Activated naive CD8-positive, alpha-beta T cell treated with anti-CD3 and anti-CD28 coated beads for 36 hours (primary cell): ENCODE data around the gene TTC7B. TPM values are rescaled to one million over a fixed set of nuclear protein-coding genes. Genes with fewer than 3 reads are reported as not detected.

ENCODE experiments used
- DNase-seq: peaks from one replicate; pipeline ENCODE4 v3.0.0; 2021
- H3K27ac Mint-ChIP-seq: one replicate; pipeline ENCODE4 v1.8.0; 2022; ENCODE audit warnings: mild to moderate bottlenecking, moderate library complexity, mixed read lengths
- H3K27me3 Mint-ChIP-seq: one replicate; pipeline ENCODE4 v1.8.0; 2022; ENCODE audit warnings: mild to moderate bottlenecking, mixed read lengths
- H3K36me3 Mint-ChIP-seq: one replicate; pipeline ENCODE4 v1.8.0; 2021; ENCODE audit warnings: mild to moderate bottlenecking, mixed read lengths
- H3K4me1 Mint-ChIP-seq: one replicate; pipeline ENCODE4 v1.8.0; 2021; ENCODE audit warnings: mixed read lengths
- H3K4me3 Mint-ChIP-seq: one replicate; pipeline ENCODE4 v1.8.0; 2022; ENCODE audit warnings: mild to moderate bottlenecking, moderate library complexity, mixed read lengths
- H3K9me3 Mint-ChIP-seq: one replicate; pipeline ENCODE4 v1.8.0; 2022; ENCODE audit warnings: mixed read lengths
- total RNA-seq, 2 experiments: library from RNA; stranded (reverse); gene quantifications; one replicate each; pipeline ENCODE4 v1.2.3, GENCODE V29; 2021

Gene TTC7B
- total RNA-seq, 2 experiments from 2014 or later: 7.1 to 7.6 TPM

DNA sequence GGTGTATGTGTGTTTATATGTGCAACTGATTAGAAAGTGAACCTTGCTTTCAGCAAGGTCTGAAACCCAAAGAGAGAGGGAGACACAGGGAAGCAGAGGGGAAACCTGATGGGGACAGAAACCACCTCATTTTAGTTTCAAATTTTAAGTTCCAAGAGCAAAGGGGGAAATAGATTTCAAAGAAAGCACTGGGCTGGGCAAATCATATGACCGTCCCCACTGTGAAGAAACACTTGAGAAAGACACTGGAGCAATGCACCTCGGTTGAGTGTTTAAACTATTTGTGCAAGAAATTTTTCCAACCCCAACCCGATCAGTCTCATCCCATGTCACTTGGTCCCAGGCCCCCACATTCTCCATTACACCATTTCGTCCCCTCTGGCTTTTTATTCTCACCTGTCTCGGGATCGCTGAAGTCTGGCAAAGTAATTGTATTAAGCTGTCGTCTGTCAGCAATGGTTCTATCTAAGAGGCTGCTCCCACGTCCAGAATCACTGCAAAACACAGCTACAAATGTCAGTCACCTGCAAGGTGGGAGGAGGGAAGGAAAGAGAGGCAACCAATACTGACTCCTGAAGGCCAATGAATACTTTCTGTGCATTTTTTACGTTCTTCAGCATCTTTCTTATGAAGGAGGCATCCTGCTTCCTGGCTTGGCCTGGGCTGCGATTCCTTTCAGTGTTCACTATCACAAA, 205.7 kb downstream of the TTC7B start:
- Mint-ChIP-seq H3K36me3 (no peaks in the 10 kb centered on the region), H3K27ac (peak overlapping the region; percentile 22), H3K27me3 (no peaks in the 10 kb centered on the region), H3K9me3 (no peaks in the 10 kb centered on the region), H3K4me1 (no peaks in the 10 kb centered on the region), H3K4me3 (no peak overlapping the region)
- DNase-seq: no peak

DNA sequence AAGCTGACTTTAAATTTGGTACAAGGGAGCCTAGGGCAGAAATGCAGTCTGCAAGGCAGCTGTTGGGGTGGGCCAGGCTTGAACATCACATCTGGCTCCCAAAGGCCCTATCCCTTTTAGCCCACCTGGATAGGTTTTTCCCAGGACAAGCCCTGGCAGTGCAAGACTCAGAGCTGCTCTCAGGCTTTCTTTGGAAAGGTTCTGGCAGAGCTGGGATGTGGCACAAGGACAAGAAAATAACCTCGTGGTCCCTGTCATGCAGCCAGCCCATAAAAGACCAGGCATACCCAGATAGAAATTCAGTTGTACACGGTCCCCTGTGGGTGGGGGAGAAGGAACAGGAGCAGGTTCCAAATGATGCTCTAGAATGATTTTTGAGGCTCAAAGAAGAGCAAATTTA, 206.9 kb downstream of the TTC7B start:
- DNase-seq: no peak
- Mint-ChIP-seq H3K36me3 (no peaks in the 10 kb centered on the region), H3K27me3 (no peaks in the 10 kb centered on the region), H3K27ac (no peak overlapping the region), H3K4me3 (no peak overlapping the region), H3K9me3 (no peaks in the 10 kb centered on the region), H3K4me1 (no peaks in the 10 kb centered on the region)

DNA sequence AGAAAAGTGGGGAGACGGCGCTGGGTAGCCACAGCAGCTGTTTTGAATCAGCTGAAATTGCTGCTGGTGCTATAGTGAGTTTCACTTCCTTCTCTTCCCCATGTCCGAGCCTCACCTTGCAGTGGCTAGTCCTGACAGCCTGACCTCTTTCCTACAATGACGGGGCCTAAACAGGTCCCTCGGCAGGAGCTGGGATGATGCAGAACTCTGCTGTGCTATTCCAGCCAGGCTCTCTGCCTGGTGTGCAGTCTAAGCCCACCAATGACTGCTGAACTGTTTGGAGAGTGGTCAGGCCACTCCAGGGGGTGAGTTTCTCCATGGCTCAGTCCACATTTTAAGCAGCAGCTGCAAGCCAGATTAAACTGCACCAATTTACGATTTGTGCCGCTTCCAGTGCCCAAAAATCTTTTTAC, 207.3 kb downstream of the TTC7B start:
- Mint-ChIP-seq H3K4me1 (no peaks in the 10 kb centered on the region), H3K9me3 (no peaks in the 10 kb centered on the region), H3K27ac (no peak overlapping the region), H3K4me3 (no peak overlapping the region), H3K27me3 (no peaks in the 10 kb centered on the region), H3K36me3 (no peaks in the 10 kb centered on the region)
- DNase-seq: no peak

- no peak for DNase-seq
- no peak overlapping the region for H3K27ac Mint-ChIP-seq
These were observed 207.9 kb downstream of the TTC7B start for GRCh38 chr14:90608281-90608680.

DNA sequence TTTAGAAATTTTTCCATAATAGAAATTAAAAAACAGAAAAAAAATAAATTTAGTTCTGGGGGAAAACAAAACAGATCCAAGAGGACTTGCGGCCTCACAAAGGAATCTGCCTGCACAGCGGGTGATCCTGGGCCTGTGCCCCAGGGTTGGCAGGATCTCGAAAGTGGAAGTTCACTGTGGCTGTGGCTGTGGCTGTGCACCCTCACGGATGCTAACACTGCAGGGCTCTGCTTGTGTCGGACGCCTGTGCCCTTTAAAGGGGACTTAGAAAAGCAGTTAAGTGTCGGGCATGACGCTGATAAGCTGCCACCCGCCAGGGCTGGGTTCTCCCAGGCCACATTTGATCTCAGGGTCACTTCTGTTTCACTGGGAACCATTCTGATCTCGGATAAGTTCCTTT, 209.1 kb downstream of the TTC7B start:
- Mint-ChIP-seq H3K9me3 (no peaks in the 10 kb centered on the region), H3K27ac (no peak overlapping the region), H3K4me3 (no peak overlapping the region), H3K27me3 (no peaks in the 10 kb centered on the region), H3K4me1 (no peaks in the 10 kb centered on the region), H3K36me3 (no peaks in the 10 kb centered on the region)
- no peak for DNase-seq

More at GRCh38 chr14:90608281-90608680, 207.9 kb downstream of the TTC7B start:
- Mint-ChIP-seq H3K9me3 (no peaks in the 10 kb centered on the region), H3K4me1 (no peaks in the 10 kb centered on the region), H3K36me3 (no peaks in the 10 kb centered on the region), H3K4me3 (no peak overlapping the region), H3K27me3 (no peaks in the 10 kb centered on the region)

GRCh38 chr14:90606434-90606833, 209.8 kb downstream of the TTC7B start:
- Mint-ChIP-seq H3K9me3 (no peaks in the 10 kb centered on the region), H3K36me3 (no peaks in the 10 kb centered on the region), H3K27ac (no peak overlapping the region), H3K4me3 (no peak overlapping the region), H3K4me1 (no peaks in the 10 kb centered on the region), H3K27me3 (no peaks in the 10 kb centered on the region)
- DNase-seq: no peak

DNA sequence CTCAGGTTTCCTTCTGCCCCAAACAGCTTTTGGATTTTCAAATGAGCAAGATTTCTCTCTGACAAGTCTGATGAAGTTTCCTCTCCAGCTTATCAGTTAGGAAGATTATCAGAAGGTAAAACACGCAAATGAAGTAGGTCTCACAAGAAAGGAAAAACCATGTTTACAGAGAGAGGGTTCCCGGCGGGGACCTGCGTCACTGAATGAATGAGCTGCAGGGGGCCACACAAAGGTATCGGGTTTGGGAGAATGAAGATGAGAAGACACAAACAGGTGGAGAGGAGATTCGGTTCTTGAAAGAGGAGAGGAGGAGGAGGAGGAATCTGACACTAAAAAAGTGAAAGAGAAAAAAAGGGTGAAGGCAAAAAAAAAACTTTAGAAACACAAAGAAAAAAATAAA, 210.8 kb downstream of the TTC7B start:
- DNase-seq: no peak
- Mint-ChIP-seq H3K27ac (no peak overlapping the region), H3K9me3 (no peaks in the 10 kb centered on the region), H3K36me3 (no peaks in the 10 kb centered on the region), H3K4me3 (no peak overlapping the region), H3K27me3 (peaks cover 1% of the 10 kb centered on the region), H3K4me1 (no peaks in the 10 kb centered on the region)

- Mint-ChIP-seq H3K27ac (no peak overlapping the region), H3K36me3 (no peaks in the 10 kb centered on the region), H3K9me3 (no peaks in the 10 kb centered on the region), H3K4me3 (no peak overlapping the region), H3K27me3 (peaks cover 5% of the 10 kb centered on the region), H3K4me1 (no peaks in the 10 kb centered on the region)
- no peak for DNase-seq
These were observed 211.9 kb downstream of the TTC7B start for GRCh38 chr14:90604356-90604755.

DNA sequence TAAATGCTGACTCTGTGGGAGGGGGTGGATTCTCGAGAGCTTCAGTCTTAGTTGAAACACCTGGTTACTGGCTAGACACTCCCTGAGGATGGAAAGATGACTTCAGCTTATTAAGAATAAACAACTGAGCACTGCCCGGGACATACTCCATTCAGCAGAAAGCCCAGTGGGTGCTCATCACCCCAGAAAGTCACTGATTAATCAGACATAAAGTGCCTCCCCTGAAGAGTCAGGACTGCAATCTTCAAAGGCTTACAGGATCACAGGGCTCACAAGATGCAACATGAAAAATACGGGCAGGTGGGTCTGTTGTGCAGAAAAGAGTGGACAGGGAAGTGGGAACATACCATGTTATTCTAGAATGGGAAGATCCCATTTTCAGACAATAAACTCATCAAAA, 212.4 kb downstream of the TTC7B start:
- no peaks in the 10 kb centered on the region for H3K4me1 Mint-ChIP-seq
- no peaks in the 10 kb centered on the region for H3K9me3 Mint-ChIP-seq
- peaks cover 5% of the 10 kb centered on the region for H3K27me3 Mint-ChIP-seq
- no peaks in the 10 kb centered on the region for H3K36me3 Mint-ChIP-seq
- no peak overlapping the region for H3K4me3 Mint-ChIP-seq
- no peak for DNase-seq
- H3K27ac Mint-ChIP-seq: no peak overlapping the region

DNA sequence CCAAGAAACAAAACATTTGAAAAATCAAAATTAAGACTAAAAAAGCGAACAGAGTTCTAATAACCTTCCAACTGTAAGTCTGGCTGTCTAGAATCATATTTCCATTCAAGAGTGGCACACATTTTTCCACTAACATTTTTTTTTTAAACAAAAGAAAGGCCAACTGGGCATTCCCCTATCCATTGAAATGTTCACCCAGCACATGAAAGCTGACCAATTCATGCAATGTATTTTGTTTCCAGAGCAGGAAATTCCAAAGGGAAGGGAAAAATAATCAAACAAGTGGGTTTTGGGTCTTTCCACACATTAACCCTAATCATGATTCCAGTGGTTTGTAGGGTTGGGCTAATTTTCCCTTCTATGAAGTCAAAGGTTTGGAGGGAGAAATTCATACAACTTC, 212.9 kb downstream of the TTC7B start:
- H3K4me1 Mint-ChIP-seq: no peaks in the 10 kb centered on the region
- H3K27ac Mint-ChIP-seq: no peak overlapping the region
- DNase-seq: no peak
- no peak overlapping the region for H3K4me3 Mint-ChIP-seq
- peaks cover 5% of the 10 kb centered on the region for H3K27me3 Mint-ChIP-seq
- no peaks in the 10 kb centered on the region for H3K9me3 Mint-ChIP-seq
- no peaks in the 10 kb centered on the region for H3K36me3 Mint-ChIP-seq

DNA sequence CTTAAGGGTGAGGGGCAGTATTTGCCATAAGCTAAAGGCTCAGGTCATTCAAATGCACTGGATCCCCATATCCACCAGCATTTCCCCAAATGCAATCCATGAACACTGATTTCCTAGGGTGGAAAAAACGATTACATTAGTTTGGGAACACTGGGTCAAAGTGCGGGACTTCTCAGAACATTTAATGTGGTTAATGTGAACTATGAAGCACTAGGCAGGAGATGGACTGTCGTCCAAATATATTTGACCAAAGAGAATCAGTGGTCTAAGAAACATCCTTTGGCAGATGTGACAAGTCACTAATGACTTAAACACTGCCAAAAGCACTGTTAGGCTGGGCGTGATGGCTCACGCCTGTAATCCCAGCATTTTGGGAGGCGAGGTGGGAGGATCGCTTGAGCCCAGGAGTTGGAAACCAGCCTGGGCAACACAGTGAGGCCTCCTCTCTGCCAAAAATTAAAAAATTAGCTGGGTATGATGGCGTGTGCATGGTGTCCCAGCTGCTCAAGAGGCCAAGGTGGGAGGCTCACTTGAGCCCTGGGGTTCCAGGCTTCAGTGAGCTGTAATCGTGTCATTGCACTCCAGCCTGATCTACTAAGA, 214.0 kb downstream of the TTC7B start:
- H3K27ac Mint-ChIP-seq: no peak overlapping the region
- H3K9me3 Mint-ChIP-seq: no peaks in the 10 kb centered on the region
- peaks cover 5% of the 10 kb centered on the region for H3K27me3 Mint-ChIP-seq
- H3K36me3 Mint-ChIP-seq: no peaks in the 10 kb centered on the region
- no peak for DNase-seq
- no peak overlapping the region for H3K4me3 Mint-ChIP-seq
- no peaks in the 10 kb centered on the region for H3K4me1 Mint-ChIP-seq

DNA sequence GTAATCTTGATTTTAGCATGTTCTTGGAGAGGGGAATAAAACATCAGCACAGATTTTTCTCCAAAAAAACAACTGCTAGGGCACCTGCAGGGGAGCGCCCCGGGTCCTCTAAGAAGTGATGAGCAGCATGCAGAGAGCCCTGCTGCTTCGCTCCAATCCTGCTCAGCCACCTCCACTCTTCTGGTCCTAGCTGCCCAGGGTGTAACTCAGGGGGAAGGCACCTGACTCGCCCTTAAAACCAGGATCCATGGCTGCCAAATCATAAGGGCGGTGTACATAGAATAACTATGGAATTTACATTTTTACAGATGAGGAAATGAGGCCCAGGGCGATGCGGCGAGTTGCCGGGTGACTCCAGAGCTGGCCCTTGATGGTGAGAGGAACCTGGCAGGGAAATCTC, 214.7 kb downstream of the TTC7B start:
- H3K36me3 Mint-ChIP-seq: no peaks in the 10 kb centered on the region
- H3K27ac Mint-ChIP-seq: no peak overlapping the region
- DNase-seq: no peak
- no peak overlapping the region for H3K4me3 Mint-ChIP-seq
- H3K9me3 Mint-ChIP-seq: no peaks in the 10 kb centered on the region
- H3K27me3 Mint-ChIP-seq: peaks cover 5% of the 10 kb centered on the region
- H3K4me1 Mint-ChIP-seq: no peaks in the 10 kb centered on the region

DNA sequence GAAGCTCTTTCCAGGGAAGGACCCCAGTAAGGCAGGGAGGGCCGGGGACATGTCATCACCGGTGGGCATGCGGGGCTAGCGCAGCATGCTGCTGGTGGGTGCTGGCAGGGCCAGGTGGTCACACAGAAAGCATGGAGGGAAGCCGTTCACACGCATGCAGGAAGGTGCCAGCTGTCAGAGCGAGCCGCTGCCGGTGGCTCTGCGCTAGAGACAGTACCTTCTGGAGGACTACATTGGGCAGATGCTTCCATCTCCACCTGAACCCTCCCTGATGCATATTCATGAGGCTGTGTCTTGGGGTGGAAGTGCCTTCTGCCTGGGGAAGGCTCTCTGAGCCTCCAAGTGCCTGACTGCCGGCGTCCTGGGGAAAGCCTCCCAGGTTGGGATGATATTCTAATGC, 215.6 kb downstream of the TTC7B start:
- no peak overlapping the region for H3K4me3 Mint-ChIP-seq
- no peak overlapping the region for H3K27ac Mint-ChIP-seq
- no peaks in the 10 kb centered on the region for H3K4me1 Mint-ChIP-seq
- H3K36me3 Mint-ChIP-seq: no peaks in the 10 kb centered on the region
- H3K27me3 Mint-ChIP-seq: peaks cover 5% of the 10 kb centered on the region
- DNase-seq: no peak
- H3K9me3 Mint-ChIP-seq: no peaks in the 10 kb centered on the region

DNA sequence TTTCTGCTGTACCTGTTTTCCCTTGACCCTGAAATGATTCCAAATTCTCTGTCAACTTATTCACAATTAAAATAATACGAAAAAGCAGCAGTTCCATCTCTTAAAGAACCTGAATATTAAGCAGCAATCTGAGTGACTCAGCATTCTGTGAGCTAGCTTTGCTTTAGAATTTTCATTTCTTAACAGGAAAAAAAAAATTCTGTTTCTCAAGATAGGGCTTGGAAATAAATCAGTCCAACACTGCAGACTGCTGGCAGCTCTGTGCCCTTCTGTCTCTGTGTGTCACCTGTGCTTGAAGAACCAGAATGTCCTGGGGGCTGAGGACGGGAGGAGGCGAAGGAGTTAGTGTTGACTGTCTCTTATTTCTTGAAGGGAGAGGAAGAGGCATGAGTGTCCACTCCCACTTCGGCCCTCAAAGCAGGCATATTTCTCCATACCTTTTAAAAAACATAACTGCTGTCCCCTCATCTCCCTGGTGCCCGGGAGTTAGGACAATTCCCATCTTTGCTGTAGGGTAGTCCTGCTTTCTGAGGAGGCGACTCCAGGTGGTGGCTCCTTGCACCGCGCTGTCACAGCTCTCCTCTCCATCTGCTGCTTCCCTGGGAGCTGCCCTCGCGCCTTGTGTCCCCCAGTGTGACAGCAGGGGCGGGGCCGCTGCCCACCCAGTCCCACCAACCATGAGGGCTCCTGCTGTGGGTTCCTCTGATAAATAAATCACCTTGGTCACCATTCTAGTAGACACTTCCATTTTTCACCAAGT, 216.3 kb downstream of the TTC7B start:
- Mint-ChIP-seq H3K9me3 (no peaks in the 10 kb centered on the region), H3K4me3 (no peak overlapping the region), H3K27ac (no peak overlapping the region), H3K27me3 (peaks cover 5% of the 10 kb centered on the region), H3K36me3 (no peaks in the 10 kb centered on the region), H3K4me1 (no peaks in the 10 kb centered on the region)
- DNase-seq: no peak

DNA sequence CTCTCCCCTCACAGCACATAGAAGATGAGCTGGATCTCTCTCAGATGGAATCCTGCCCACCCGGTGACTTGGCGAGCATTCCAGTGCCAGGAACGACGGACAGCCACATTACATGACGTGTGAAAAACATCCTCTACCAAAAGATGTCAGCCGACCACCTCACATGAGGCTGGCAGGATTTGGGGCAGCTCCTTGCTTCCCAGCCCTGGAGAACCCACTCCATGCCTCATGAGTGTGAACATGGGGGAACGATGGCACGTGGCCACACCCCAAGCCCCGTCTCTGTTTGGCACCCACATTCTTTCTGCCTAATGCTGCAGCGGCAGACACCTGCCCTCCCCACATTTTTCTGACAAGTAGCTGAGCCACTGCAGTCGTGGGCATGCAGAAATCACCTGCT, 216.9 kb downstream of the TTC7B start:
- Mint-ChIP-seq H3K4me3 (no peak overlapping the region), H3K9me3 (no peaks in the 10 kb centered on the region), H3K36me3 (no peaks in the 10 kb centered on the region), H3K27ac (no peak overlapping the region), H3K4me1 (no peaks in the 10 kb centered on the region), H3K27me3 (peaks cover 5% of the 10 kb centered on the region)
- no peak for DNase-seq

- no peaks in the 10 kb centered on the region for H3K36me3 Mint-ChIP-seq
- H3K27me3 Mint-ChIP-seq: peaks cover 5% of the 10 kb centered on the region
- H3K9me3 Mint-ChIP-seq: no peaks in the 10 kb centered on the region
- H3K27ac Mint-ChIP-seq: no peak overlapping the region
- no peaks in the 10 kb centered on the region for H3K4me1 Mint-ChIP-seq
- no peak overlapping the region for H3K4me3 Mint-ChIP-seq
- no peak for DNase-seq
These were observed 218.3 kb downstream of the TTC7B start for GRCh38 chr14:90597961-90598360.
